Right cardiac atrium (tissue), 5 donors: Measurements from ENCODE around the gene DGCR2. TPM values are rescaled to one million over a fixed set of nuclear protein-coding genes. Genes with fewer than 3 reads are reported as not detected.

Source experiments
- ATAC-seq, 2 donors: fragments of 200-7000 bp; cut with Tn5 transposase; one replicate each; pipeline versions ENCODE4 v1.8.0 to v1.9.1; 2020; ENCODE audit warnings: moderate library complexity in 2 of 2, mild to moderate bottlenecking in 1 of 2
- DNase-seq, 3 donors: peaks; one replicate each; pipeline ENCODE4 v3.0.0-alpha.2; 2020
- H3K27ac ChIP-seq: one replicate; pipeline ENCODE4 v1.5.1; 2013; ENCODE audit warnings: mild to moderate bottlenecking, low read length, control low read depth, moderate library complexity
- H3K27me3 ChIP-seq: one replicate; pipeline ENCODE4 v1.6.1; 2013; ENCODE audit not compliant: control insufficient read depth, insufficient read depth
- H3K4me1 ChIP-seq: one replicate; pipeline ENCODE4 v1.6.1; 2013; ENCODE audit warnings: low read length; ENCODE audit not compliant: control insufficient read depth, insufficient read depth
- H3K4me3 ChIP-seq: one replicate; pipeline ENCODE4 v1.5.1; 2013; ENCODE audit warnings: low read length, control low read depth
- H3K9me3 ChIP-seq: one replicate; pipeline ENCODE4 v1.6.1; 2013; ENCODE audit warnings: low read length; ENCODE audit not compliant: control insufficient read depth
- WGBS: extraction: QIAGEN DNeasy Blood & Tissue Kit; methylation state at CpG from one replicate; pipeline ENCODE4 v1.1.7; 2013; 5-methylcytosine and 5-hydroxymethylcytosine counted together
- intact Hi-C, 4 donors: fragments of 100-400 bp; cut with DNase I; formaldehyde crosslinking; loops; one replicate each; pipeline versions ENCODE4 v1.11.0 to v1.14.0; 2022 to 2023
- polyA plus RNA-seq: library from polyadenylated mRNA; stranded (reverse); fragments of 200-250 nt; gene quantifications from one replicate; pipeline ENCODE4 v1.2.3, GENCODE V29; 2013
- total RNA-seq, 4 donors: library from RNA; stranded (reverse); fragmentation: NEBNext Ultra II Directional; extraction: Animal tissue kit (Norgen Biotek cat#: 25700); gene quantifications; one replicate each; pipeline ENCODE4 v1.2.1, GENCODE V29; 2021
- donor health status: healthy with polysubstance abuse.
- donor health status: DM: no; HTN: yes; CAD: no.
- donor health status: DM: no; HTN: no; CAD: no.
- donor health status: DM: no; HTN: yes; CAD: no; lungs with severe emphysema.
- donor health status: DM: yes; HTN: yes; CAD: no.

Gene DGCR2
- total and polyA plus RNA-seq, 5 donors = 28.9 to 38.8 (median 34.9) TPM

GRCh38 chr22:19133561-19133960 lies 11.3 kb upstream of the DGCR2 start:
- Histone ChIP-seq H3K27me3 (no peaks in the 10 kb centered on the region), H3K4me3 (no peak overlapping the region), H3K9me3 (no peaks in the 10 kb centered on the region), H3K4me1 (no peaks in the 10 kb centered on the region), H3K27ac (no peak overlapping the region)
- intact Hi-C loops = no loop called here
- no peak for DNase-seq
- 95% methylated on average over 13 of the region's 13 CpGs for WGBS
- ATAC-seq = no peak

GRCh38 chr22:19132693-19133400 lies 10.6 kb upstream of the DGCR2 start:
- ATAC-seq (no peak), DNase-seq (no peak)
- intact Hi-C loops = no loop called here
- no peak overlapping the region for H3K27ac ChIP-seq
- H3K4me3 ChIP-seq = no peak overlapping the region
- WGBS = 88% methylated on average over 9 of the region's 9 CpGs
- no peaks in the 10 kb centered on the region for H3K9me3 ChIP-seq
- no peaks in the 10 kb centered on the region for H3K4me1 ChIP-seq
- H3K27me3 ChIP-seq = no peaks in the 10 kb centered on the region

- Histone ChIP-seq H3K27me3 (no peaks in the 10 kb centered on the region), H3K9me3 (no peaks in the 10 kb centered on the region), H3K4me3 (no peak overlapping the region), H3K27ac (no peak overlapping the region), H3K4me1 (no peaks in the 10 kb centered on the region)
- ATAC-seq (no peak), DNase-seq (no peak)
- intact Hi-C loops = no loop called here
- 94% methylated on average over 20 of the region's 20 CpGs for WGBS
These were observed 9.9 kb upstream of the DGCR2 start for GRCh38 chr22:19132153-19132552.

GRCh38 chr22:19131685-19132015 lies 9.4 kb upstream of the DGCR2 start:
- Histone ChIP-seq H3K4me3 (no peak overlapping the region), H3K4me1 (no peaks in the 10 kb centered on the region), H3K9me3 (no peaks in the 10 kb centered on the region), H3K27me3 (no peaks in the 10 kb centered on the region), H3K27ac (no peak overlapping the region)
- intact Hi-C loops = no loop called here
- ATAC-seq = no peak
- WGBS = 95% methylated on average over 19 of the region's 19 CpGs
- no peak for DNase-seq

GRCh38 chr22:19130959-19131684 lies 8.9 kb upstream of the DGCR2 start, which contains the start of gene TSSK2:
Gene TSSK2, plus strand, starts transcription at chr22:19131308. Its CDS starts 92 bp downstream, at chr22:19131400.
- no peak within 1 kb of the TSS for H3K27ac ChIP-seq
- DNase-seq = no peak
- H3K4me1 ChIP-seq = no peaks in the 10 kb centered on the region
- 87% methylated on average over 27 of the region's 27 CpGs for WGBS
- H3K4me3 ChIP-seq = no peak within 1 kb of the TSS
- no peak for ATAC-seq
- intact Hi-C loops = no loop called here
- H3K27me3 ChIP-seq = no peaks in the 10 kb centered on the region
- no peaks in the 10 kb centered on the region for H3K9me3 ChIP-seq

GRCh38 chr22:19129871-19130270 lies 7.7 kb upstream of the DGCR2 start:
- ATAC-seq = no peak
- DNase-seq = no peak
- no peaks in the 10 kb centered on the region for H3K9me3 ChIP-seq
- H3K4me3 ChIP-seq = no peak overlapping the region
- H3K4me1 ChIP-seq = no peaks in the 10 kb centered on the region
- no peaks in the 10 kb centered on the region for H3K27me3 ChIP-seq
- H3K27ac ChIP-seq = no peak overlapping the region
- intact Hi-C loops = no loop called here
- WGBS = 80% methylated on average over 8 of the region's 8 CpGs

GRCh38 chr22:19128946-19129727 lies 6.9 kb upstream of the DGCR2 start:
- Histone ChIP-seq H3K27me3 (no peaks in the 10 kb centered on the region), H3K4me3 (no peak overlapping the region), H3K27ac (no peak overlapping the region), H3K9me3 (no peaks in the 10 kb centered on the region), H3K4me1 (no peaks in the 10 kb centered on the region)
- DNase-seq (no peak), ATAC-seq (no peak)
- intact Hi-C loops = no loop called here
- 87% methylated on average over 7 of the region's 7 CpGs for WGBS

- H3K27ac ChIP-seq = no peak overlapping the region
- no peak overlapping the region for H3K4me3 ChIP-seq
- no peaks in the 10 kb centered on the region for H3K4me1 ChIP-seq
- no peaks in the 10 kb centered on the region for H3K9me3 ChIP-seq
- intact Hi-C loops = no loop called here
- ATAC-seq = no peak
- WGBS = 82% methylated on average over 7 of the region's 7 CpGs
- DNase-seq = no peak
- no peaks in the 10 kb centered on the region for H3K27me3 ChIP-seq
These were observed 5.8 kb upstream of the DGCR2 start for GRCh38 chr22:19128009-19128401.

GRCh38 chr22:19127329-19128008 lies 5.3 kb upstream of the DGCR2 start:
- intact Hi-C loops = no loop called here
- DNase-seq = no peak
- Histone ChIP-seq H3K27me3 (no peaks in the 10 kb centered on the region), H3K4me3 (no peak overlapping the region), H3K9me3 (no peaks in the 10 kb centered on the region), H3K4me1 (no peaks in the 10 kb centered on the region), H3K27ac (no peak overlapping the region)
- ATAC-seq = no peak
- 89% methylated on average over 16 of the region's 16 CpGs for WGBS

GRCh38 chr22:19126309-19127273 lies 4.4 kb upstream of the DGCR2 start:
- 88% methylated on average over 19 of the region's 19 CpGs for WGBS
- Histone ChIP-seq H3K4me1 (no peaks in the 10 kb centered on the region), H3K27ac (no peak overlapping the region), H3K27me3 (no peaks in the 10 kb centered on the region), H3K4me3 (no peak overlapping the region), H3K9me3 (no peaks in the 10 kb centered on the region)
- no peak for ATAC-seq
- intact Hi-C loops = no loop called here
- DNase-seq = no peak
